WTC11 (cell line): ENCODE measurements around the gene NTN5. TPM values are rescaled to one million over a fixed set of nuclear protein-coding genes. Genes with fewer than 3 reads are reported as not detected.

ENCODE experiments used
- ATAC-seq: fragments of 200-7000 bp; cut with Tn5 transposase; 2 replicates; pipeline ENCODE4 v1.10.0; 2021; ENCODE audit warnings: mild to moderate bottlenecking, moderate library complexity
- CTCF ChIA-PET: fragments of 300-600 bp; sonication (Branson Sonifier 250); formaldehyde crosslinking; loops from one replicate; lab custom pipeline; 2021; ENCODE audit warnings: antibody characterized with exemption; lab: Charles Lee
- POLR2A ChIA-PET: fragments of 350-600 bp; sonication (Branson Sonifier 250); formaldehyde crosslinking; loops from one replicate; lab custom pipeline; 2021; ENCODE audit warnings: antibody characterized with exemption; lab: Charles Lee
- DNase-seq: peaks from one replicate; pipeline ENCODE4 v3.0.0; 2021; ENCODE audit warnings: low spot score
- H3K27ac Mint-ChIP-seq: 2 replicates; pipeline ENCODE4 v1.8.0; 2021; ENCODE audit warnings: mixed read lengths
- H3K27me3 Mint-ChIP-seq: 2 replicates; pipeline ENCODE4 v1.8.0; 2021; ENCODE audit warnings: low read depth, mild to moderate bottlenecking, moderate library complexity, mixed read lengths
- H3K36me3 Mint-ChIP-seq: 2 replicates; pipeline ENCODE4 v1.8.0; 2021; ENCODE audit warnings: mixed read lengths
- H3K4me1 Mint-ChIP-seq: 2 replicates; pipeline ENCODE4 v1.8.0; 2022; ENCODE audit warnings: mixed read lengths
- H3K4me3 Mint-ChIP-seq: 2 replicates; pipeline ENCODE4 v1.8.0; 2021; ENCODE audit warnings: mild to moderate bottlenecking, moderate library complexity, mixed read lengths
- H3K9me3 Mint-ChIP-seq: 2 replicates; pipeline ENCODE4 v1.8.0; 2021; ENCODE audit warnings: mixed read lengths
- GABPB1 ChIP-seq: sonication (generic); formaldehyde crosslinking; IDR thresholded peaks from 2 replicates; pipeline ENCODE4 v1.8.1; 2023; ENCODE audit warnings: mild to moderate bottlenecking, missing genetic modification reagents
- GRHL2 ChIP-seq: fragments of 250-450 bp; sonication (Bioruptor Pico); IDR thresholded peaks from 2 replicates; pipeline ENCODE4 v1.8.0; 2022; ENCODE audit warnings: mild to moderate bottlenecking, moderate library complexity; ENCODE audit not compliant: insufficient replicate concordance, severe bottlenecking
- HMGA2 ChIP-seq: fragments of 250-450 bp; sonication (Bioruptor Pico); IDR thresholded peaks from 2 replicates; pipeline ENCODE4 v1.4.0; 2021; ENCODE audit warnings: mild to moderate bottlenecking, moderate library complexity
- NFATC4 ChIP-seq: fragments of 250-450 bp; sonication (Bioruptor Pico); IDR thresholded peaks from 2 replicates; pipeline ENCODE4 v1.9.0; 2021; ENCODE audit warnings: mild to moderate bottlenecking
- RELA ChIP-seq: sonication (generic); formaldehyde crosslinking; IDR thresholded peaks from 2 replicates; pipeline ENCODE4 v1.8.1; 2022; ENCODE audit warnings: missing genetic modification reagents, mild to moderate bottlenecking, borderline replicate concordance
- TCF7 ChIP-seq: sonication (generic); formaldehyde crosslinking; IDR thresholded peaks from 2 replicates; pipeline ENCODE4 v1.8.0; 2022; ENCODE audit warnings: mild to moderate bottlenecking, low read depth, missing genetic modification reagents, moderate library complexity
- TEAD1 ChIP-seq: sonication (generic); formaldehyde crosslinking; IDR thresholded peaks from 2 replicates; pipeline ENCODE4 v1.8.0; 2022; ENCODE audit warnings: mild to moderate bottlenecking, missing genetic modification reagents
- ZNF423 ChIP-seq: fragments of 250-450 bp; sonication (Bioruptor Pico); IDR thresholded peaks from 2 replicates; pipeline ENCODE4 v2.1.2; 2022; ENCODE audit warnings: mild to moderate bottlenecking, moderate library complexity
- ZNF671 ChIP-seq: fragments of 250-450 bp; sonication (Bioruptor Pico); IDR thresholded peaks from 2 replicates; pipeline ENCODE4 v1.8.0; 2021; ENCODE audit warnings: mild to moderate bottlenecking
- total RNA-seq: library from RNA; stranded (reverse); gene quantifications from 3 replicates; pipeline ENCODE4 v1.2.3, GENCODE V29; 2021
- TF ChIP-seq, protein P1 (sequence below): sonication (generic); formaldehyde crosslinking; conservative IDR thresholded peaks from 2 replicates; pipeline ENCODE4 v1.8.1; 2022; ENCODE audit warnings: mild to moderate bottlenecking, missing genetic modification reagents
- TF ChIP-seq, protein P2 (sequence below): fragments of 250-450 bp; sonication (Bioruptor Pico); conservative IDR thresholded peaks from 2 replicates; pipeline ENCODE4 v1.9.0; 2021; ENCODE audit warnings: mild to moderate bottlenecking
- TF ChIP-seq, protein P3 (sequence below): sonication (generic); formaldehyde crosslinking; IDR thresholded peaks from 2 replicates; pipeline ENCODE4 v1.8.0; 2022; ENCODE audit warnings: missing genetic modification reagents
- TF ChIP-seq, protein P4 (sequence below): sonication (generic); formaldehyde crosslinking; conservative IDR thresholded peaks from 2 replicates; pipeline ENCODE4 v1.8.1; 2023; ENCODE audit warnings: mild to moderate bottlenecking, low read depth, missing genetic modification reagents, moderate library complexity
- TF ChIP-seq, protein P5 (sequence below): sonication (generic); formaldehyde crosslinking; IDR thresholded peaks from 2 replicates; pipeline ENCODE4 v1.8.0; 2023; ENCODE audit warnings: mild to moderate bottlenecking, missing genetic modification reagents

NTN5 gene
- total RNA-seq, 1 experiment from 2014 or later = 0.28 TPM

DNA sequence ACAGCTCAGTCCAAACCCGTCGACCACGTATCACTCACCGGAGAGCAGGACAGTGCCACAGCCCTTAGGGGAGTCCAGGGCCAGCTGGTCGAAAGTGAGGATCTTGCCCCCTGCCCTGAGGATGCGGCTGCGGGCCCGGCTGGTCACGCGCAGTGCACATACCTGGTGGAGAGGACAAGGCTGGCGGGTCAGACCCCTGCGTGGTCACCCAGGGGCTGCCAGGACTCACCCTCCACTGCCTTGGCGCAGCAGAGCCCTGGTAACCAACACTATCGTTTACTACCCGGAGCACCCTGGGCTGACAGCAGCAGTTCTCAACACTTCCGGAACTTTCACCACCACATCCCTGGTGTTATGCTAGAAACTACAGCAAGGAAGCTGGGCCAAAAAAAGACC is 56.8 kb downstream of the NTN5 start:
- no peaks in the 10 kb centered on the region for H3K27me3 Mint-ChIP-seq
- ATAC-seq = no peak
- H3K36me3 Mint-ChIP-seq = peaks cover 40% of the 10 kb centered on the region
- H3K9me3 Mint-ChIP-seq = no peaks in the 10 kb centered on the region
- H3K27ac Mint-ChIP-seq = peak overlapping the region; percentile 98
- CTCF ChIA-PET = interaction anchor here (1.3 to 2.7 kb wide), 4 partner anchors 8 to 110 kb away, joined by 3 to 17 read pairs (median 6); no protein-coding TSS in a partner anchor
- H3K4me1 Mint-ChIP-seq = peaks cover 59% of the 10 kb centered on the region
- H3K4me3 Mint-ChIP-seq = peak overlapping the region; percentile 99
- TF ChIP-seq NFATC4 (CRISPR knock-in tag) = 0 out of 2 replicates have a peak, but pooled peaks have one; percentile 36
- TF ChIP-seq GABPB1 (CRISPR knock-in tag) = no peak
- no peak for TF ChIP-seq GRHL2 (CRISPR knock-in tag)
- TF ChIP-seq ZNF671 (CRISPR knock-in tag) = peak; percentile 11; the same call in 1 of the 2 replicates
- TF ChIP-seq, protein P1, sequence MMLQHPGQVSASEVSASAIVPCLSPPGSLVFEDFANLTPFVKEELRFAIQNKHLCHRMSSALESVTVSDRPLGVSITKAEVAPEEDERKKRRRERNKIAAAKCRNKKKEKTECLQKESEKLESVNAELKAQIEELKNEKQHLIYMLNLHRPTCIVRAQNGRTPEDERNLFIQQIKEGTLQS = no peak
- TF ChIP-seq, protein P2, sequence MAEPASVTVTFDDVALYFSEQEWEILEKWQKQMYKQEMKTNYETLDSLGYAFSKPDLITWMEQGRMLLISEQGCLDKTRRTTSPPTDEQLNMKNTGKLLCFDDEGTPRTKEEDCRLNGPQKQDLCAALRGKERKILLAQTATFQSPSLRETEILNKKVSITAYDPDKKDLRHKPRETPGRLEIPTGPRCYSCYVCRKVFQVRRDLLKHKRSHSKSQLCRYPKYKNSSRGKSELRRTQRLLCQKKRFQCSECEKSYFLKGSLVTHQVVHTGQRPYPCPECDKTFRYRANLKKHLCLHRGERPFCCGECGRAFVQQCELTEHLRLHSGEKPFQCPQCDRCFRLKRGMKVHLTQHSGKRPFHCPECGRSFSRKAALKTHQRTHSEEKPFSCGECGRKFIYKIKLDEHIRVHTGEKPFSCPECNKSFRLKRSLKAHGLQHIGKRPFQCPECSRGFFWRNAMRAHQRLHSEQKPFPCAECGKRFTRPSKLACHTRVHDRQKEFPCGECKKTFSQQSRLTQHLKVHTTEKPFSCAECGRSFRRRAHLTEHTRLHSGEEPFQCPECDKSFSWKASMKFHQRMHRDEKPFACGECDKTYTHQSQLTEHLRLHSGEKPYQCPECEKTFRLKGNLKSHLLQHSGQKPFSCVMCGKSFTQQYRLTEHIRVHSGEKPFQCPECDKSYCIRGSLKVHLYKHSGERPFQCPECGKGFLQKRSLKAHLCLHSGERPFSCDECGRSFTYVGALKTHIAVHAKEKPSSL = no peak
- no peak for DNase-seq
- POLR2A ChIA-PET = interaction anchor here (1.0 to 2.6 kb wide), 6 partner anchors 8 to 282 kb away, joined by 3 to 18 read pairs (median 6); partner anchors contain the start of gene CA11

DNA sequence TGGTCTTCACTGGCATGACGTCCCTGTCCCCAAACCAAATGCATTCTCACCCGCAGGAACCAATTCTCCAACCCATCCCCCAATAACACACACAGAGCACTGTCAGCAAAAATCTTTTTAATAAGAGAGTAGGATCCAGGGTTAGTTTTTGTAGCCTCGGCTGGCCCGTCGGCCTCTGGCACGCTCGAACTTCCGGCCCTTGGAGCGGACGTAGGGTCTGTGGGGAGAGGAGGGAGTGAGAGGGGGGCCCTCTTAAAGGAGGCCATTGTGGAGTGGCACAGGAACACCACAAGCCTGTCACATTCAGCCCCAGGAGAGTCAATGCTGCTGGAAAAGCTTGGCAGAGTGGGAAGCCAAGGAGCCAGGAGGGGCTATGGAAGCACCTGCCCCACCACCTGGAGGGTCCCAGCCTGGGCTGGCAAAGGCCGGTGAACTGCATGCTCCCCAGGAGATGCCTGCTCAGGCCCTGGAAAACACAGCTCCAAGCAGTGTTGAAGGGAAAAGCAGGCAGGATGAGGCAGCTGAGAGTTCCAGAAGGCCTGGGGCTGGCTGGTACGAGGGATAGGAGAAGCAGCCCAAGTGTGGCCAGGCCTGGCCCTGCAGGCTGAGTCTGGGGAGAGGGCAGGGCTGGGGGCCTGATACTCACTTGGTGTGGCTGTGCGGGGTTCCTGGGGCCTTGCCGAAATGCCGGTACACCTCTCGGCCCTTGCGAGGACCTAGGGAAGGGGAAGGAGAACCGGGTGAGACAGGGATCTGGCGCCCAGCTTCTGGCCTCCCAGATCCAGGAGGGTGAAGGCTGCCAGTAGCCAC is 57.4 kb downstream of the NTN5 start:
- DNase-seq (no peak), ATAC-seq (peak; percentile 0; the same call in 1 of the 2 replicates)
- H3K4me3 Mint-ChIP-seq = peak overlapping the region; percentile 99
- CTCF ChIA-PET = interaction anchor here (0.8 to 2.7 kb wide), 8 partner anchors 9 to 126 kb away, joined by 3 to 17 read pairs (median 6); no protein-coding TSS in a partner anchor
- H3K27me3 Mint-ChIP-seq = no peaks in the 10 kb centered on the region
- H3K36me3 Mint-ChIP-seq = peaks cover 40% of the 10 kb centered on the region
- peak overlapping the region; percentile 98 for H3K27ac Mint-ChIP-seq
- POLR2A ChIA-PET = interaction anchor here (0.7 to 2.6 kb wide), 10 partner anchors 9 to 282 kb away, joined by 3 to 18 read pairs (median 4); partner anchors contain the start of gene CA11
- TF ChIP-seq, protein P3, sequence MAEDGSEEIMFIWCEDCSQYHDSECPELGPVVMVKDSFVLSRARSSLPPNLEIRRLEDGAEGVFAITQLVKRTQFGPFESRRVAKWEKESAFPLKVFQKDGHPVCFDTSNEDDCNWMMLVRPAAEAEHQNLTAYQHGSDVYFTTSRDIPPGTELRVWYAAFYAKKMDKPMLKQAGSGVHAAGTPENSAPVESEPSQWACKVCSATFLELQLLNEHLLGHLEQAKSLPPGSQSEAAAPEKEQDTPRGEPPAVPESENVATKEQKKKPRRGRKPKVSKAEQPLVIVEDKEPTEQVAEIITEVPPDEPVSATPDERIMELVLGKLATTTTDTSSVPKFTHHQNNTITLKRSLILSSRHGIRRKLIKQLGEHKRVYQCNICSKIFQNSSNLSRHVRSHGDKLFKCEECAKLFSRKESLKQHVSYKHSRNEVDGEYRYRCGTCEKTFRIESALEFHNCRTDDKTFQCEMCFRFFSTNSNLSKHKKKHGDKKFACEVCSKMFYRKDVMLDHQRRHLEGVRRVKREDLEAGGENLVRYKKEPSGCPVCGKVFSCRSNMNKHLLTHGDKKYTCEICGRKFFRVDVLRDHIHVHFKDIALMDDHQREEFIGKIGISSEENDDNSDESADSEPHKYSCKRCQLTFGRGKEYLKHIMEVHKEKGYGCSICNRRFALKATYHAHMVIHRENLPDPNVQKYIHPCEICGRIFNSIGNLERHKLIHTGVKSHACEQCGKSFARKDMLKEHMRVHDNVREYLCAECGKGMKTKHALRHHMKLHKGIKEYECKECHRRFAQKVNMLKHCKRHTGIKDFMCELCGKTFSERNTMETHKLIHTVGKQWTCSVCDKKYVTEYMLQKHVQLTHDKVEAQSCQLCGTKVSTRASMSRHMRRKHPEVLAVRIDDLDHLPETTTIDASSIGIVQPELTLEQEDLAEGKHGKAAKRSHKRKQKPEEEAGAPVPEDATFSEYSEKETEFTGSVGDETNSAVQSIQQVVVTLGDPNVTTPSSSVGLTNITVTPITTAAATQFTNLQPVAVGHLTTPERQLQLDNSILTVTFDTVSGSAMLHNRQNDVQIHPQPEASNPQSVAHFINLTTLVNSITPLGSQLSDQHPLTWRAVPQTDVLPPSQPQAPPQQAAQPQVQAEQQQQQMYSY (CRISPR knock-in tag) = peak; percentile 34; the same call in 1 of the 2 replicates
- no peak for TF ChIP-seq ZNF423 (CRISPR knock-in tag)
- peaks cover 59% of the 10 kb centered on the region for H3K4me1 Mint-ChIP-seq
- H3K9me3 Mint-ChIP-seq = no peaks in the 10 kb centered on the region

DNA sequence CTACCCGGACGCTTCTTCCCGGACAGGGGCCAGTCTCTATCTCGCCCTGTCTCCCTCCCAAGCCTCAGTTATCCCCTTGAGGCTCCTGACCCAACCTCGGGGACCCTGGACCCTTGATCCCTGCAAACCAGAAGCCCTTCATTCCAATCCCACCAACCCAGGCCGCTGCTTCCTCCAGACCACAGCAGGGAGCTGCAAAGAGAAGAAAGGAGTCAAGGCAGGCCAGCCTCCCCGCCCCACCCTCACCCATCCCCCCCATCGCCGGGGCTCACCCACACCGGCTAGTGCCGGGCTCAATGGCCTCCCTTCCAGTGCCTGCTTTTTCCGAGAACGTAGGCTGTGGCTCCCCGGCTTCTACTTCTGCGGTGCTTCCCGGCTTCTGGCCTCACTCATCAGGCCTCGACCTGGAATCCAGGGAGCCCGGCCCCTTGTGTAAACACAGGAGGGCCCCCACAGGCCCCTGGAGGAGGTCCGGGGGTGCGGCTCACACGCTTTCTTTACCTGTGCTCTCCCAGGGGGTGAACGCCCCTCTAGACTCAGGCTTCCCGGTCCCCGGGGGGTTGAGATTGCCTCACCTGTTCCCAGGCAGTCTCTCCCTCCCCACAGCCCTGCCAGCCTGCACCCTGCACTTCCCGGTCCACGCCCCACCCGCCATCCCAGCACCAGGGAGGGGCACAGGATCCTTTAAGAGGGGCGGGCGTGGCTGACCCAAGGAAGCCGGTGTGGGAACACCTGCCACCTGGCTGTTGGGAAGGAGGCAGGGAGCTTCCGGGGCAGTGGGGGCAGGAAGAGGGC is 58.2 kb downstream of the NTN5 start, which contains the start of gene FAM83E:
Gene FAM83E, minus strand, starts transcription at position 641 of the 795 bp plus-strand sequence. CDS start 1,704 bp downstream, outside the sequence.
- Mint-ChIP-seq H3K9me3 (no peaks in the 10 kb centered on the region), H3K27me3 (no peaks in the 10 kb centered on the region), H3K4me1 (peaks cover 52% of the 10 kb centered on the region), H3K27ac (peak within 1 kb of the TSS; percentile 98), H3K4me3 (peak within 1 kb of the TSS; percentile 99), H3K36me3 (peaks cover 40% of the 10 kb centered on the region)
- peak; percentile 74 for DNase-seq
- POLR2A ChIA-PET = interaction anchor here (0.7 to 2.6 kb wide), 10 partner anchors 10 to 281 kb away, joined by 3 to 18 read pairs (median 4); partner anchors contain the start of gene CA11
- peak; percentile 13 for ATAC-seq
- CTCF ChIA-PET = interaction anchor here (0.6 to 2.7 kb wide), 8 partner anchors 9 to 125 kb away, joined by 4 to 17 read pairs (median 6); no protein-coding TSS in a partner anchor
- no peak for TF ChIP-seq HMGA2 (CRISPR knock-in tag)
- TF ChIP-seq RELA (CRISPR knock-in tag) = no peak
- TF ChIP-seq TEAD1 = peak; percentile 38; the same call in 1 of the 2 replicates
- TF ChIP-seq, protein P4, sequence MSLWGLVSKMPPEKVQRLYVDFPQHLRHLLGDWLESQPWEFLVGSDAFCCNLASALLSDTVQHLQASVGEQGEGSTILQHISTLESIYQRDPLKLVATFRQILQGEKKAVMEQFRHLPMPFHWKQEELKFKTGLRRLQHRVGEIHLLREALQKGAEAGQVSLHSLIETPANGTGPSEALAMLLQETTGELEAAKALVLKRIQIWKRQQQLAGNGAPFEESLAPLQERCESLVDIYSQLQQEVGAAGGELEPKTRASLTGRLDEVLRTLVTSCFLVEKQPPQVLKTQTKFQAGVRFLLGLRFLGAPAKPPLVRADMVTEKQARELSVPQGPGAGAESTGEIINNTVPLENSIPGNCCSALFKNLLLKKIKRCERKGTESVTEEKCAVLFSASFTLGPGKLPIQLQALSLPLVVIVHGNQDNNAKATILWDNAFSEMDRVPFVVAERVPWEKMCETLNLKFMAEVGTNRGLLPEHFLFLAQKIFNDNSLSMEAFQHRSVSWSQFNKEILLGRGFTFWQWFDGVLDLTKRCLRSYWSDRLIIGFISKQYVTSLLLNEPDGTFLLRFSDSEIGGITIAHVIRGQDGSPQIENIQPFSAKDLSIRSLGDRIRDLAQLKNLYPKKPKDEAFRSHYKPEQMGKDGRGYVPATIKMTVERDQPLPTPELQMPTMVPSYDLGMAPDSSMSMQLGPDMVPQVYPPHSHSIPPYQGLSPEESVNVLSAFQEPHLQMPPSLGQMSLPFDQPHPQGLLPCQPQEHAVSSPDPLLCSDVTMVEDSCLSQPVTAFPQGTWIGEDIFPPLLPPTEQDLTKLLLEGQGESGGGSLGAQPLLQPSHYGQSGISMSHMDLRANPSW (CRISPR knock-in tag) = no peak
- no peak for TF ChIP-seq TCF7 (CRISPR knock-in tag)
- TF ChIP-seq, protein P5, sequence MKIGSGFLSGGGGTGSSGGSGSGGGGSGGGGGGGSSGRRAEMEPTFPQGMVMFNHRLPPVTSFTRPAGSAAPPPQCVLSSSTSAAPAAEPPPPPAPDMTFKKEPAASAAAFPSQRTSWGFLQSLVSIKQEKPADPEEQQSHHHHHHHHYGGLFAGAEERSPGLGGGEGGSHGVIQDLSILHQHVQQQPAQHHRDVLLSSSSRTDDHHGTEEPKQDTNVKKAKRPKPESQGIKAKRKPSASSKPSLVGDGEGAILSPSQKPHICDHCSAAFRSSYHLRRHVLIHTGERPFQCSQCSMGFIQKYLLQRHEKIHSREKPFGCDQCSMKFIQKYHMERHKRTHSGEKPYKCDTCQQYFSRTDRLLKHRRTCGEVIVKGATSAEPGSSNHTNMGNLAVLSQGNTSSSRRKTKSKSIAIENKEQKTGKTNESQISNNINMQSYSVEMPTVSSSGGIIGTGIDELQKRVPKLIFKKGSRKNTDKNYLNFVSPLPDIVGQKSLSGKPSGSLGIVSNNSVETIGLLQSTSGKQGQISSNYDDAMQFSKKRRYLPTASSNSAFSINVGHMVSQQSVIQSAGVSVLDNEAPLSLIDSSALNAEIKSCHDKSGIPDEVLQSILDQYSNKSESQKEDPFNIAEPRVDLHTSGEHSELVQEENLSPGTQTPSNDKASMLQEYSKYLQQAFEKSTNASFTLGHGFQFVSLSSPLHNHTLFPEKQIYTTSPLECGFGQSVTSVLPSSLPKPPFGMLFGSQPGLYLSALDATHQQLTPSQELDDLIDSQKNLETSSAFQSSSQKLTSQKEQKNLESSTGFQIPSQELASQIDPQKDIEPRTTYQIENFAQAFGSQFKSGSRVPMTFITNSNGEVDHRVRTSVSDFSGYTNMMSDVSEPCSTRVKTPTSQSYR (CRISPR knock-in tag) = peak; percentile 59; the same call in 1 of the 2 replicates
